Transverse colon (tissue), 4 donors: Measurements from ENCODE around the gene DLG2. TPM values are rescaled to one million over a fixed set of nuclear protein-coding genes. Genes with fewer than 3 reads are reported as not detected.

ENCODE experiments used
- DNase-seq: peaks from one replicate; pipeline ENCODE4 v3.0.0-alpha.2; 2019
- H3K27ac ChIP-seq, 4 donors: fragments of 200-600 bp; sonication (generic); 2 replicates each; pipeline ENCODE4 v1.5.1; 2016 to 2018; ENCODE audit warnings: inconsistent platforms in 4 of 4
- H3K27me3 ChIP-seq: fragments of 200-600 bp; sonication (generic); 2 replicates; pipeline ENCODE4 v1.5.1; 2017; ENCODE audit warnings: inconsistent platforms
- H3K36me3 ChIP-seq, 4 donors: fragments of 200-600 bp; sonication (generic); 2 replicates each; pipeline ENCODE4 v1.5.1; 2017 to 2019; ENCODE audit warnings: inconsistent platforms in 4 of 4
- H3K4me1 ChIP-seq, 4 donors: fragments of 200-600 bp; sonication (generic); 2 replicates each; pipeline ENCODE4 v1.5.1; 2017 to 2020; ENCODE audit warnings: inconsistent platforms in 4 of 4
- H3K4me3 ChIP-seq, 4 donors: fragments of 200-600 bp; sonication (generic); 1 replicate in 1 of 4; 2 replicates in 3 of 4; pipeline versions ENCODE4 v1.5.1 to v1.6.1; 2017 to 2019; ENCODE audit warnings: inconsistent platforms in 4 of 4
- H3K9me3 ChIP-seq, 2 donors: fragments of 200-600 bp; sonication (generic); 2 replicates each; pipeline ENCODE4 v1.5.1; 2017 to 2019; ENCODE audit warnings: inconsistent platforms in 2 of 2
- CTCF ChIP-seq, 5 experiments: fragments of 200-600 bp in 3 of 5; fragments of 450-650 bp in 2 of 5; sonication (generic) in 3 of 5; IDR thresholded peaks; 1 replicate in 2 of 5; 2 replicates in 3 of 5; pipeline ENCODE4 v1.5.1; 2016 to 2017; ENCODE audit warnings: antibody characterized with exemption in 5 of 5, inconsistent platforms in 3 of 5, mild to moderate bottlenecking in 2 of 5, moderate library complexity in 1 of 5
- EP300 ChIP-seq: sonication (generic); formaldehyde crosslinking; IDR thresholded peaks from one replicate; pipeline ENCODE4 v1.6.1; 2017; ENCODE audit warnings: antibody characterized with exemption, low read depth
- POLR2A ChIP-seq: fragments of 450-650 bp; IDR thresholded peaks from one replicate; pipeline ENCODE4 v1.6.1; 2016; ENCODE audit warnings: antibody characterized with exemption, mild to moderate bottlenecking, moderate library complexity
- POLR2AphosphoS5 ChIP-seq, 3 donors: sonication (generic); formaldehyde crosslinking; IDR thresholded peaks; one replicate each; pipeline ENCODE4 v1.6.1; 2016; ENCODE audit warnings: antibody characterized with exemption in 3 of 3
- WGBS, 2 donors: methylation state at CpG; one replicate each; pipeline ENCODE4 v1.1.5; 2018; ENCODE audit warnings: low coverage in 1 of 2; 5-methylcytosine and 5-hydroxymethylcytosine counted together
- in situ Hi-C, 4 donors: fragments of 200-750 bp; cut with MboI; loops; one replicate each; pipeline versions ENCODE4 v1.15.0 to v1.15.1; 2017; ENCODE audit warnings: low sequenced_read_pairs in 3 of 4, low pct_ligation_motif_present in 1 of 4, low pct_unique_long_range_greater_than_20kb in 1 of 4
- intact Hi-C: fragments of 100-400 bp; cut with DNase I; formaldehyde crosslinking; loops from one replicate; pipeline ENCODE4 v1.15.1; 2023; ENCODE audit warnings: low total_unique reads
- total RNA-seq, 4 donors: library from RNA; depleted of rRNA; stranded (reverse); fragments of >200 nt; gene quantifications; one replicate each; pipeline ENCODE4 v1.1.0, GENCODE V29; 2016

DLG2 gene
- total RNA-seq, 4 donors from 2014 or later, result 1.9 to 28.3 (median 3.7) TPM

- Histone ChIP-seq H3K27ac (no peak overlapping the region), H3K9me3 (no peaks in the 10 kb centered on the region), H3K4me1 (no peaks in the 10 kb centered on the region), H3K4me3 (no peak overlapping the region), H3K27me3 (no peaks in the 10 kb centered on the region), H3K36me3 (no peaks in the 10 kb centered on the region)
- in situ Hi-C loops, result no loop called here
- TF ChIP-seq EP300, result no peak
- TF ChIP-seq POLR2A, result no peak
- no peak for TF ChIP-seq POLR2AphosphoS5 (IDR thresholded peaks at IDR 0.05)
- no peak for TF ChIP-seq CTCF (IDR thresholded peaks at IDR 0.05)
- WGBS, 2 donors, result 82 to 90% methylated on average over 3 to 4 of the region's 4 CpGs
- no peak for DNase-seq
- intact Hi-C loops, result no loop called here
Observed at GRCh38 chr11:83779876-83780275, 1847.3 kb downstream of the DLG2 start.

- 55 to 58% methylated on average over 2 of the region's 2 CpGs for WGBS, 2 donors
- in situ Hi-C loops, result no loop called here
- DNase-seq, result no peak
Observed at GRCh38 chr11:83778596-83778995, 1848.5 kb downstream of the DLG2 start.

GRCh38 chr11:83773950-83774880, 1852.9 kb downstream of the DLG2 start:
- in situ Hi-C loops (no loop called here), intact Hi-C loops (loop anchor here (2.0 kb wide), 1 partner anchor 55 kb away; no protein-coding TSS in a partner anchor)
- WGBS, 2 donors, result 72 to 81% methylated on average over 7 of the region's 7 CpGs

More at GRCh38 chr11:83778596-83778995, 1848.5 kb downstream of the DLG2 start:
- no peaks in the 10 kb centered on the region for H3K36me3 ChIP-seq
- H3K4me1 ChIP-seq, result no peaks in the 10 kb centered on the region
- TF ChIP-seq POLR2AphosphoS5 (IDR thresholded peaks at IDR 0.05) (no peak), POLR2A (no peak), CTCF (IDR thresholded peaks at IDR 0.05) (no peak), EP300 (no peak)
- H3K27ac ChIP-seq, result no peak overlapping the region
- no peaks in the 10 kb centered on the region for H3K9me3 ChIP-seq
- intact Hi-C loops, result no loop called here
- no peaks in the 10 kb centered on the region for H3K27me3 ChIP-seq
- no peak overlapping the region for H3K4me3 ChIP-seq

More at GRCh38 chr11:83773950-83774880, 1852.9 kb downstream of the DLG2 start:
- no peaks in the 10 kb centered on the region for H3K4me1 ChIP-seq
- H3K36me3 ChIP-seq, result no peaks in the 10 kb centered on the region
- H3K4me3 ChIP-seq, result no peak overlapping the region
- TF ChIP-seq CTCF (IDR thresholded peaks at IDR 0.05), result no peak
- TF ChIP-seq POLR2A, result no peak
- no peak for TF ChIP-seq EP300
- TF ChIP-seq POLR2AphosphoS5 (IDR thresholded peaks at IDR 0.05), result no peak
- no peak for DNase-seq
- H3K27ac ChIP-seq, result no peak overlapping the region
- no peaks in the 10 kb centered on the region for H3K9me3 ChIP-seq
- no peaks in the 10 kb centered on the region for H3K27me3 ChIP-seq
